Aorta (tissue), 5 donors: ENCODE measurements around the gene KLHDC10. TPM values are rescaled to one million over a fixed set of nuclear protein-coding genes. Genes with fewer than 3 reads are reported as not detected.
"Not testable (repeated sequence)": the region's sequence is repeated elsewhere in the genome, so short reads cannot be mapped to it uniquely, and the experiment has no call there.

Experiments
- ATAC-seq: fragments of 200-7000 bp; cut with Tn5 transposase; one replicate; pipeline ENCODE4 v1.9.1; 2022; ENCODE audit warnings: moderate library complexity; ENCODE audit not compliant: low FRiP score
- DNase-seq, 2 donors: peaks; one replicate each; pipeline ENCODE4 v3.0.0-alpha.2; 2020
- H3K27ac ChIP-seq, 2 donors: one replicate each; pipeline ENCODE4 v1.5.1; 2013; ENCODE audit warnings: low read length in 2 of 2, mild to moderate bottlenecking in 2 of 2, moderate library complexity in 2 of 2, control low read depth in 1 of 2, inconsistent platforms in 1 of 2, low read depth in 1 of 2
- H3K27me3 ChIP-seq, 2 donors: one replicate each; pipeline ENCODE4 v1.6.1; 2013; ENCODE audit warnings: control low read depth in 1 of 2, low read length in 1 of 2, mild to moderate bottlenecking in 1 of 2, moderate library complexity in 1 of 2; ENCODE audit not compliant: insufficient read depth in 2 of 2, control insufficient read depth in 1 of 2
- H3K36me3 ChIP-seq, 2 donors: one replicate each; pipeline ENCODE4 v1.6.1; 2013; ENCODE audit warnings: control low read depth in 1 of 2, low read length in 1 of 2, mild to moderate bottlenecking in 1 of 2; ENCODE audit not compliant: insufficient read depth in 2 of 2, control insufficient read depth in 1 of 2
- H3K4me1 ChIP-seq, 2 donors: one replicate each; pipeline ENCODE4 v1.6.1; 2013; ENCODE audit warnings: low read length in 2 of 2, control low read depth in 1 of 2, mild to moderate bottlenecking in 1 of 2, moderate library complexity in 1 of 2; ENCODE audit not compliant: insufficient read depth in 2 of 2, control insufficient read depth in 1 of 2
- H3K4me3 ChIP-seq, 2 donors: one replicate each; pipeline ENCODE4 v1.5.1; 2013; ENCODE audit warnings: low read length in 2 of 2, control low read depth in 1 of 2, mild to moderate bottlenecking in 1 of 2
- H3K9me3 ChIP-seq: one replicate; pipeline ENCODE4 v1.6.1; 2013; ENCODE audit warnings: mild to moderate bottlenecking, low read length; ENCODE audit not compliant: control insufficient read depth
- WGBS, 2 donors: extraction: QIAGEN DNeasy Blood & Tissue Kit; methylation state at CpG; one replicate each; pipeline ENCODE4 v1.1.7; 2013; 5-methylcytosine and 5-hydroxymethylcytosine counted together
- intact Hi-C, 2 donors: fragments of 100-400 bp; cut with DNase I; formaldehyde crosslinking; loops; one replicate each; pipeline versions ENCODE4 v1.14.2 to v1.15.0; 2022
- polyA plus RNA-seq, 2 donors: library from polyadenylated mRNA; stranded (reverse); fragments of 200-250 nt; gene quantifications; one replicate each; pipeline ENCODE4 v1.2.3, GENCODE V29; 2013
- total RNA-seq, 2 donors: library from RNA; stranded (reverse); fragmentation: NEBNext Ultra II Directional; extraction: Animal tissue kit (Norgen Biotek cat#: 25700); gene quantifications; one replicate each; pipeline ENCODE4 v1.2.1, GENCODE V29; 2021
- donor health status: healthy with polysubstance abuse.
- donor health status: Bipolar disorder and iron deficiency.
- donor health status: DM: no; HTN: no; CAD: no.
- donor health status: DM: no; HTN: no; CAD: no.
- donor health status: DM: yes; HTN: yes; CAD: no.

The KLHDC10 gene
- total and polyA plus RNA-seq, 4 donors, result 5.0 to 28.5 (median 18.5) TPM

DNA sequence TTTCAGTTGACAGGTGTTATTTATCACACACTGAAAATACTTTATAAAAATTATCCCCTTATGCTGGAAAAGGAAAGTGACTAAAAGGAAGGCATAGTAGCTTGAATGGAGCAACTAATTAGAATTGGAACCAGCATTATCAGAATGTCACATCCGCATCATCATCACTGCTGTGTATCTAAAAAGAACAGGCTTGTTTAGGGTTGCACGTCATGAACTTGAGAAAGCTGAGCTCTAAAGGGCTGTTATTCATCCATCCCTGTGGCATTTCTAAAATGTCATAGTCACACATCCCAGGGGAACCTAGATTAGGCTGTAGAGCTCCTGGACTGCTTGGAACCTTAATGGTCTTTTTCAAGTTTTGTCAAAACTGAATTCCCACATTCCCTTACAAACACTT, 54.4 kb downstream of the KLHDC10 start:
- WGBS, 2 donors, result 60 to 71% methylated on average over 2 of the region's 2 CpGs
- peaks cover 0 to 4% of the 10 kb centered on the region in 2 donors for H3K4me1 ChIP-seq
- no peak overlapping the region for H3K4me3 ChIP-seq
- intact Hi-C loops, result no loop called here
- H3K27me3 ChIP-seq, result no peaks in the 10 kb centered on the region
- DNase-seq, result no peak
- peaks cover 7 to 8% of the 10 kb centered on the region in 2 donors for H3K36me3 ChIP-seq
- no peak overlapping the region for H3K27ac ChIP-seq
- H3K9me3 ChIP-seq, result no peaks in the 10 kb centered on the region
- no peak for ATAC-seq

DNA sequence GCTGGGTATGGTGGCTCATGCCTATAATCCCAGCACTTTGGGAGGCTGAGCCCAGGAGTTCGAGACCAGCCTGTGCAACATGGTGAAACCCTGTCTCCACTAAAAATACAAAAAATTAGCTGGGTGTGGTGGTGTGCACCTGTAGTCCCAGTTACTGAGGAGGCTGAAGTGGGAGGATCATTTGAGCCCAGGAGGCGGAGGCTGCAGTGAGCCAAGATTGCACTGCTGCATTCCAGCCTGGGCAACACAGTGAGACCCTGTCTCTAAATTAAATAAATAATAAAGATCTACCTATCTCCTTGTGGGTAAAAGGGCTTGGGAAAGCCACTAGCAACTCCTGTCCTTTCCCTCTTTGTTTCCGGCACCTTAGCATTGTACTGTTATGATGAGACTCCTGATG, 56.5 kb downstream of the KLHDC10 start:
- intact Hi-C loops, H3K4me3 ChIP-seq, H3K9me3 ChIP-seq, DNase-seq, H3K4me1 ChIP-seq, H3K27me3 ChIP-seq, H3K27ac ChIP-seq, ATAC-seq: not testable (repeated sequence)
- 97 to 98% methylated on average over 3 of the region's 3 CpGs for WGBS, 2 donors
- H3K36me3 ChIP-seq, result peaks cover 4 to 13% of the 10 kb centered on the region in 2 donors

DNA sequence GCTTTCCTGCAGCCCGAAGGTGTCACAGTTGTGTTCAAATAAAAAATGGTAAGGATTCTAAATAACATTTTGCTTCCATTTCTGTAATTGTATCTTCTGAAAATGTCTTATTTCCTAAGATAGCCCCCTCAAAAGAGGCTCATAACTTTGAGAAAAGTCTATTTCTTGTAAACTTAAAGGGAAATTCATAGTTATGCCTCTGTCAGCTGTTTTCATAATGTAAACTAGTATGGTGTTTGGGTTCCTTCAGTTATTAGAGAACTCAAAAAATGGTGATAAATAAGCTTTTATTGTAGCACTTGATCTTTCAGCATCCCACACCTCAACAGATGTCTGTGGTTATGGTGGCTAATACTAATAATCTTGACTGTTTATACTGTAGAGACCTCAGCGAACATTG, 57.1 kb downstream of the KLHDC10 start:
- DNase-seq (no peak), ATAC-seq (no peak)
- intact Hi-C loops, result no loop called here
- 31 to 35% methylated on average over 2 of the region's 2 CpGs for WGBS, 2 donors
- no peaks in the 10 kb centered on the region for H3K9me3 ChIP-seq
- peaks cover 4 to 12% of the 10 kb centered on the region in 2 donors for H3K36me3 ChIP-seq
- no peaks in the 10 kb centered on the region for H3K27me3 ChIP-seq
- no peak overlapping the region for H3K27ac ChIP-seq
- H3K4me1 ChIP-seq, result peaks cover 0 to 4% of the 10 kb centered on the region in 2 donors
- H3K4me3 ChIP-seq, result no peak overlapping the region

DNA sequence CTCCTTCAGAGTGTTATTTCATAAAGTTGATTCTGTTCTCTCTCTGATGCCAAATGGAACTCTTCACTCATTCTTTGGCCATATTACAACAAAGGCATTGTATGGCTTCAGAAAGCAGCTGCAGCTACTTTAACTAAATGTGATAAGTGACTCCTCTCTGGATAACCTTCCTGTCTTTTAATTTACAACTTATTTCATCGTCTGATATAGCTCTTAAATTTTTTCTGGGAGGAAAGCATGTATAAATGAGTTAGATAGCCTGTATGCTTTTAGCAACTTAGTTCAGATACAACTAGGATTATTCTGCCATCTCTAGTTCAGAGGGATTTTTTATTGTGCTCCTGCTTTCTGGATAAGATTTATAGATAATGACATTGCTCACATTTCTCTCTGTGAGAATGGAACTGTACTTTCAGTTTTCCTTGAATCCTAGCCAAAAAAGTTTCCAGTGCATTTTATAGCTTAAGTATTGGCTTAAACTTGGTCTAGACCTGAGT, 57.5 kb downstream of the KLHDC10 start:
- intact Hi-C loops, result no loop called here
- no peak for DNase-seq
- H3K27me3 ChIP-seq, result no peaks in the 10 kb centered on the region
- H3K4me3 ChIP-seq, result no peak overlapping the region
- no peaks in the 10 kb centered on the region for H3K9me3 ChIP-seq
- 13 to 17% methylated on average over 1 of the region's 1 CpG for WGBS, 2 donors
- H3K27ac ChIP-seq, result no peak overlapping the region
- no peak for ATAC-seq
- peaks cover 0 to 4% of the 10 kb centered on the region in 2 donors for H3K4me1 ChIP-seq
- peaks cover 7 to 8% of the 10 kb centered on the region in 2 donors for H3K36me3 ChIP-seq

DNA sequence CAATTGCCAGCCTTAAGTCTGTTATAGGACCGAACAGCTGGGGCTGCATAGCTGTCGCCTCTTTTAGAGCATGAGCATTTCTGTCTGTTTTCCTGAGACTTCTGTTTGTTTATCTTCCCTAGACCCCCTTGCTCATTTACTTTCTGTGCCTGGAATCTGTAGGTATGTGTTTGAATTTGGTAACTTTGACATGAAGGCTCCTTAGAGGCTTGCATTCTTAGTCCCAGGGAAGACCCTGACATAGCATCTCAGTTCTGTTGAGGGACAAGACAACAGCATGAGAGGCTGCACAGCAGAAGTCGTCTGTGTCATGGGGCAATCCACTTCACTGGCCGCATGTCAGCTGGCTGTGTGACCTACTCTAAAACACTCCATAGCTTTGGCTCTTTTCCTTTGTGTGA, 58.7 kb downstream of the KLHDC10 start:
- ATAC-seq (no peak), DNase-seq (no peak)
- Histone ChIP-seq H3K27ac (no peak overlapping the region), H3K36me3 (peaks cover 7 to 8% of the 10 kb centered on the region in 2 donors), H3K4me1 (peaks cover 0 to 4% of the 10 kb centered on the region in 2 donors), H3K27me3 (no peaks in the 10 kb centered on the region), H3K4me3 (no peak overlapping the region), H3K9me3 (no peaks in the 10 kb centered on the region)
- 65 to 70% methylated on average over 4 of the region's 4 CpGs for WGBS, 2 donors
- intact Hi-C loops, result no loop called here

DNA sequence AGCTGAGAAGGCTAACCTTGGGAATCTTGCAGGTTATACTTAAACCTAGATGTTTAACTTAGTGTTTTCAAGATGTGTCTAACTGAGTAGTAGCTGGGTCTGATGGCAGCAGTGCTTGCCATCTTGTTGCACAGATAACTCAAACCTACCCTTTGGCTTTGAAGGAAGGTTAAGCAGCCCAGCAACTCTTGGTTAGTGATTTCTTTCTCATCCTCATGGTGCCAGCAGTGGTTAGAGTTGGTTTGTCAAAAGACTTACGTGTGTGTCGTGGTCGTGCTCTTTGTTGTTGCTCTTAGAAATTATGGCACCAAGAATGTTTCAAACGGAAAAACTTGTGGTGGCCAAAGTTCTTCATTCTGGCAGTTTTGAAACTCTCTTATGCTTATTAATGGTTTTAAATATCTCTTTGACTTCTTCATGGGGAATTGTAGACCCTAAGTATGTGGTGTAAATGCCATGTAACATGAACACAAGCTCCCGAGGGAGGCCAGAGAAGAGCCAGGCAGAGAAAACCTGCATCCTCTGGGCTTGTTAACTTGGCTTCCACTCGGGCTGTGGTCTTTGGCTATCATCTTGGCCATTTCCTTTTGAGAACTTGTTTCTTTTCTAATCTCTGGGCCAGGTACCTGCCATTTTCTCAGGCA, 61.0 kb downstream of the KLHDC10 start:
- DNase-seq (no peak), ATAC-seq (no peak)
- no peak overlapping the region for H3K27ac ChIP-seq
- H3K36me3 ChIP-seq, result peaks cover 8 to 9% of the 10 kb centered on the region in 2 donors
- H3K9me3 ChIP-seq, result no peaks in the 10 kb centered on the region
- intact Hi-C loops, result no loop called here
- H3K27me3 ChIP-seq, result no peaks in the 10 kb centered on the region
- H3K4me1 ChIP-seq, result peaks cover 0 to 4% of the 10 kb centered on the region in 2 donors
- H3K4me3 ChIP-seq, result no peak overlapping the region
- WGBS, 2 donors, result 88 to 89% methylated on average over 6 of the region's 6 CpGs

DNA sequence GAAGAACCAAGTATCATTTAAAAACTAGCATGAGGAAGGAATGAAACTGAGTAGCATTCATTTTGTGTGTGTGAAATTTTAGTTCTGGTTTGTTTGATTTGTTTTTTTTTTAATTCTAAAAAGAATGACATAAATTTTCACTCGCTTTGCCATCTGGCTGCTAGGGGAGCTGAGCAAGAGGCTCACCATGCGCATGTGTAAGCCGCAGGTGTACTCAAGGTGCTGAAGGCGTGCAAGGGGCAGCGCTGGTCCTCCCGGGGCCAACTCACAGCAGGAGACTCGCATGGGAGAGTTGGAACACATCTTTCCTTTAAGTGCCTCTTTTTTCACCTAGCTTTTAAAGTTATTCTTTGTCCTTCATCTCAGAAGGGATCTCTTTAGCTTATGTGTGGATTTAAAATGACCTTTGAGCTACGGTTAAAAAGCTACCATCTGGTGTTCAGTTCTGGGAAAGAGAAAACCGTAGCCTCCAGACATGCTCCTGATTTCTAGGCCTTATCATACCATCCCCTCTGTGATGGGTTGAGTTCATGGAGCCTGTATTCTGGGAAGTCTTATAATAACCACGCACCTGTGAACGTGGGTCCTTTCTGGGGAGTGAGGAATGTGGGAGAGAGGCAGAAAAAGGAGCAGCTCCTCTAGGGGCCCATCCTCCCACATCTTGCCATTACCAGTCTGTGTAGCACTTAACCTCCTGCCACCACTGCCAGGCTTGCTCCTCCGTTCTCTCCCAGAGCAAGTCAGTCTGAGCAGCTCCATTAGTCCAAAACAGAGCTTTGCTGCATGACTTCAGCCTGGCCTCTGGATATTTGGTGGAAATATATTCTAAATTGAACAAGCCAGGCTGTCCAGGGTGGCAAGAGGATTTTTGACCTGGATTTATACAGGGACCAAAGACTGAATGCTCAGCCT, 61.9 kb downstream of the KLHDC10 start:
- ATAC-seq, result no peak
- H3K9me3 ChIP-seq, result no peaks in the 10 kb centered on the region
- H3K4me3 ChIP-seq, result no peak overlapping the region
- H3K27ac ChIP-seq, result no peak overlapping the region
- H3K36me3 ChIP-seq, result peaks cover 8 to 9% of the 10 kb centered on the region in 2 donors
- no peaks in the 10 kb centered on the region for H3K27me3 ChIP-seq
- DNase-seq, result no peak
- 88 to 93% methylated on average over 12 of the region's 12 CpGs for WGBS, 2 donors
- intact Hi-C loops, result no loop called here
- peaks cover 0 to under 1% of the 10 kb centered on the region in 2 donors for H3K4me1 ChIP-seq

DNA sequence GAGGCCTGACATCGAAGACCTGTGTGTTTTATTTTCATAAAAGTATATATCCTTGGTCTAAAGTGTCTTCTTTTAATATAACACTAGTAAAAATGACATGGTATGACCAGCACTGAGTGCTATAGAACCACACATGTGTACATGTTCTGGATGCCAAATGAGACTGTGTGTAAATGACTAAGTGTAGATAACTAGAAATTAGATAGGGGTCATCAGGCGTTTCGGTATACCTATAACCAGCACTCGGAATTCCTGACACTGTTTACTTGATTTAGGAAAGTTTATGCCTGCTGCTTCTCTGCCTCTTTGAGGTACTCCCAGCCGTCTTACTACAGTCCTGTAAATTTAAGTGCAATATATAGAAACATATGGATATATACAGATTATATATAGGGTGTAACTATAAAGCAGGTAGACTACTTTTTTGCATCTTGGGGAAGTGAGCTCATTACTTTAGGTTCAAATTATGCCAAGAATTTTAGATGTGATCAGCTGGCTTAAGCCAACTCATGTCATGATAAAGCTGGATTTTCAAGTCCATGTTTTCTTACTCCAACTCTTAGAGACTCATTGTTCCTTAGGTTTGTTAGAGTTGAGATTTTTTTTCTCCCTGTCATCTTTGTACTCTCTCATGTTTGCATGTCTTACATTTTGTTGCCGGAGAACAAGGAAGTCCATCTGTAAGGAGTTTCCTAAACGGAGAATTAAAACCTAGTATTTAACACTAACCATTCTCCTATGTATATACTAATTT, 62.9 kb downstream of the KLHDC10 start:
- DNase-seq, result no peak
- Histone ChIP-seq H3K36me3 (peaks cover 8 to 9% of the 10 kb centered on the region in 2 donors), H3K9me3 (no peaks in the 10 kb centered on the region), H3K4me3 (no peak overlapping the region), H3K27me3 (no peaks in the 10 kb centered on the region), H3K27ac (no peak overlapping the region), H3K4me1 (no peaks in the 10 kb centered on the region)
- intact Hi-C loops, result no loop called here
- ATAC-seq, result no peak
- 84 to 89% methylated on average over 7 of the region's 7 CpGs for WGBS, 2 donors
